ENCODE data around the gene HMG20A.
A peak's percentile ranks its signal among the peaks of the same experiment; 100 is the strongest.
"Not testable (repeated sequence)": the region's sequence is repeated elsewhere in the genome, so short reads cannot be mapped to it uniquely, and the experiment has no call there.

The HMG20A gene

DNA sequence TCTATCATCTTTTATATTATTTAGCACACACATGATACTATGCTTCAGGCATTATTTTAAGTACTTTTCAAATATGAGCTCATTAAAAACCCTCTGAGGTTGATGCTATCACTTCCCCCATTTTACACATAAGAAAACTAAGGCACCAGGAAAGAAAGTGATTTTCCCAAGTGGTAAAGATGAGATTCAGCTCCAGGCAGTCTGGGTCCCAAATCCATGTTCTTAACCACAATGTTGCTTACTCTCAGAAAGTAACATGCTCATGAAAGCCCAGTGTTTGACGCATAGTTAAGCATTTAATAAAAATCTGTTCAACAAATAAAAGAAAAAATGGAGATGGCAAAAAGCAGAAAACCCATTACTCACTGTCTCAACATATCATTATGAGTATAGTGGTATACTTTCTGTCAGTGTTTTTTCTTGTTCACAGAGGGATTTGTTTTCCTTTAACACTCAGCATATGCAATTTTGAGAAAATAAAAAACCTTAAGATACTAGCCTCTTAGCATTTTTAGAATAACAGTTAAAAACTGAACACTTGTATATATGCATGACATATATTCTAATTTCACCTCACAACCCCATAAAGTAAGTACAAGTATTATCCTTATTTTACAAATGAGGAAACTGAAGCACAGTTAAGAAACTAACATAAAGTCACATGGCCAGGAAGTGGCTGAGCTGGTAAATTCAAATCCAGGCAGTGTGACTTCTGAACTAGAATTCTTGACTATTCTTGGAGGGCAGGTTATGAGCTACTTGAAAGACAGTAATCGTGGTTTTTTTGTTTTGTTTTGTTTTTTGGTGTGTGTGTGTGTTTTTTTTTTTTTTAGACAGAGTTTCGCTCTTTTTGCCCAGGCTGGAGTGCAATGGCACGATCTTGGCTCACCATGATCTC lies 11.2 kb upstream of the HMG20A start:
- no peak for DNase-seq

DNA sequence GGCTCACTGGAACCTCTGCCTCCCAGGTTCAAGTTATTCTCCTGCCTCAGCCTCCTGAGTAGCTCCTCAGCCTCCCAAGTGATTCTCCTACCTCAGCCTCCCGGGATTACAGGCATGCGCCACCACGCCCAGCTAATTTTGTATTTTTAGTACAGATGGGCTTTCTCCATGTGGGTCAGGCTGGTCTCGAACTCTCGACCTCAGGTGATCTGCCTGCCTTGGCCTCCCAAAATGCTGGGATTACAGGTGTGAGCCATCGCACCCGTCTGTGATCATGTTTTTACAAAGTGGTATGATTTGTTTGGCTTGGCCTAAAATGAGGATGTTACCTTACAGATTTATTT lies 10.6 kb upstream of the HMG20A start:
- DNase-seq, result not testable (repeated sequence)

DNA sequence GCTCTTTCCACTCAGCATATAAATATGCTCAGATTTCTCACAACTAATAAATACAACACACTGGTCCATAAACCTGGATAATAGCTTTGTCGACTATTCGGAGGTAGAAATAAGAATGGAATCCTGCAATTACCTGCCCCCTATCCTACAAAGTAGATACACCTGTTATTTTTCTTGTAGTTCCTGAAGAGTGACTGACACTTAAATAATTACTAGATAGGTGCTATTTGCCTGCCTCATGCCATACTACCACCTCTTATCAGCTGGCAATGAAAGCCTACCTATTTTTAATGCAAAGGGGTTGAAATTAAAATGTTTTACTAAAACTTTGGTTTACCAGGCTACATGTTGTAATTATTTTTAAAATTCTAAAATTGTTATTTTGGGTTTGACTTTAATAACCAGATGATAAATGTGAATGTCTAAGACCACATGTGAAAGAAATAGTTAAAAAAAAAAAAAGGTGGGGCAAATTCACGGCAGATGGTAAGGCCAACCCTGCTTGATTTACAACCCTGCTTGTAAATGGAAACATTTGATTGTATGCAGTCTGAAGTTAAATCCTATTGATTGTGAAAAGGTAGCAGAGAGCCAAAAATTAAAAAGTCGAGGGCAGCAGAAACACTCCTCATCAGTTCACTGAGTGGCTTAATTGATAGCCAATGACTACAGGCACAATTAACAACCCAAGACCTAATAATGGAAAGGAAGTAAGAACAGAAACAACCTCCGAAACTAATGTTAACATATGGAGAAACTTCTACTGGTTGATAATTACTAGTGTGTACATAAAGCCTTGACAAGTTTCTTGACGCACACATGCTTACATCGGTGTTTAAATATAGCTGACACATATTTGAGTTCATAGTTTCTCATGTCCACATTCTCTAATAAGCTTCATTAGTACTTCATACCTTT lies 9.7 kb upstream of the HMG20A start:
- no peak for DNase-seq

DNA sequence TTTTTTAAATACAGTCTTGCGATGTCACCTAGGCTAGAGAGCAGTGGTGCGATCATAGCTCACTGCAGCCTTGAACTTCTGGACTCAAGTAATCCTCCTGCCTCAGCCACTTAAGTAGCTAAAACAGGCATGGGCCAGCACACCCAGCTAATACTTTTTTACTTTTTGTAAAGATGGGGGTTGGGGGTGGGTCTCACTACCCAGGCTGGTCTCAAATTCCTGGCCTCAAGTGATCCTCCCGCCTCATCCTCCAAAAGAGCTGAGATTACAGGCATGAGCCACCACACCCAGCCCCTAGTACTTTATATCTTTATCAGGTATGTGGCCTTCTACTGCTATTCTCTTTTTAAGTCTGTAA lies 9.1 kb upstream of the HMG20A start:
- no peak for DNase-seq

DNA sequence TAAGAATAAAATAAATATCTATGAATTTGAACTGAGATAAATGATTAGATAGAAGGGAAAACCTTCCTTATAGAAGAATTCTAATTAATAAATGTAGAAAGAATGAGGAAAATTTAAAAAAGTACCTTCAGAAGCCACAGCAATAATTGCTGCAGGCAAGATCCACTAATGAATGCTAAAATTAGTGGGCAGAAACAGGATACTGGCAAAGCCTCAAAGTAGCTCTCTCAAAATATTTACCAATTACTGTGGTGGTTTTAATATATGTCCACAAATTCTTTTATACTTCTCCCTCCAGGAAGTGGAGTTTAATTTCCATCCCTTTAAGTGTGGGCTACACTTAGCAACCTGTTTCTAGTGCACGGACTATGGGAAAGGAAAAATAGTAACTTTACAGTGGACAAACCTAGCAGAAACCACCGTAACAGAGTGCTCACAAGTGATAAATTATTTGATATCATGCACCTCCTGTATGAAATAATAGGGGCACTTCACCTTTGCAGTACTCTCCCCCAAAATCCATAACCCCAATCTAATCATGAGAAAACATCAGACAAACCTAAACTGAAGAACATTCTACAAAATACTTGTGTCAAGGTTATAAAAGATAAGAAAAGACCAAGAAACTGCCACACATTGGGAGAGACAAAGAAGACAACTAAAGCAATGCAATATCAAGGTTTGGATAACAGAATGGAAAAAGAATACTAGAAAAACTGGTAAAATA lies 7.6 kb upstream of the HMG20A start:
- DNase-seq, result no peak

DNA sequence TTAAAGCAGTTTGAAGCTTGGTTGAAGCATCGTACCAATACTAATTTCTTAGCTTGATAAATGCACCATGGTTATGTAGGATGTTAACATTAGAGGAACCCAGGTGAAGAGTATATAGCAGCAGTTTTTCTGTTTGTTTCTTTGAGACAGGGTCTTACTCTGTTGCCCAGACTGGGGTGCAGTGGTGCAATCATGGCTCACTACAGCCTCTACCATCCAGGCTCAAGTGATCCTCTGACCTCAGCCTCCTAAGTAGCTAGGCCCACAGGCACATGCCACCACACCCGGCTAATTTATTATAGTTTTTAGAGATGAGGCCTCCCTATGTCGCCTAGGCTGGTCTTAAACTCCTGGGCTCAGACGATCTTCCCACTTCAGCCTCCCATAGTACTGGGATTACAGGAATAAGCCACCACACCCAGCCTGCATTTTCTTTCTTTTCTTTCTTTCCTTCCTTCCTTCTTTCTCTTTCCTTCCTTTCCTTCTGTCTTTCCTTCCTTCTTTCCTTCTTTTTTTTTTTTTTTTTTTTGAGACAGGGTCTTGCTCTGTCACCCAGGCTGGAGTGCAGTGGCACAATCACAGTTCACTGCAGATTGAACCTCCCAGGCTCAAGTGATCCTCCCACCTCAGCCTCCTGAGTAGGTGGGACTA lies 6.9 kb upstream of the HMG20A start:
- no peak for DNase-seq

DNA sequence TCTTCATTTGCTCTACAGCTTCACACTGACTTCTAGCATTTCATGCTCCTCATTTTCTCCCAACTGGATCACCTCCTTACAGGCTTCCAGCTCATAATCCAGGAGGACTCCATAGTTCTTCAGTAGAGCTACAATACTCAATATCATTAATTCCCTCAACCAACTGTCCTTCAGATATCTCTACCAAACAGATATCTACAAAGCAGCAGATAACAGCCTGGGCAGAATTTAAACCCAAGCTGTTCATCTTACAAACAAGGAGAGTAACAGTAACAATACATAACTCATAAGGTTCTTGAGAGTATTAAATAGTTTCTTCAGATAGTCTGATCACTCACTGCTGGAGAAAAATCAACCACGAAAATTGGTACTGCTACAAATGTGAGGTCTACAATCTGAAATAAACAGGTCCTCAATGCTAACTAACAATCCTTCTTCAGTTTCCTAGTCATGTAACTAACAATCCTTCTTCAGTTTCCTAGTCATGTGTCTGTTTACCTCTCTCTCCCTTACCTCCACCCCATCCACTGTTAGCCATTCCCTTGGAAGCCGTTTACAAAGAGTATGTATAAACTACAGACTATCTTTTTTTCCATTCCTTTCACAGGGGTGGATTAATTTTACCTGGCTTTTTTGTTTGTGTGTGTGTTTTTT lies 5.8 kb upstream of the HMG20A start:
- DNase-seq, result no peak

DNA sequence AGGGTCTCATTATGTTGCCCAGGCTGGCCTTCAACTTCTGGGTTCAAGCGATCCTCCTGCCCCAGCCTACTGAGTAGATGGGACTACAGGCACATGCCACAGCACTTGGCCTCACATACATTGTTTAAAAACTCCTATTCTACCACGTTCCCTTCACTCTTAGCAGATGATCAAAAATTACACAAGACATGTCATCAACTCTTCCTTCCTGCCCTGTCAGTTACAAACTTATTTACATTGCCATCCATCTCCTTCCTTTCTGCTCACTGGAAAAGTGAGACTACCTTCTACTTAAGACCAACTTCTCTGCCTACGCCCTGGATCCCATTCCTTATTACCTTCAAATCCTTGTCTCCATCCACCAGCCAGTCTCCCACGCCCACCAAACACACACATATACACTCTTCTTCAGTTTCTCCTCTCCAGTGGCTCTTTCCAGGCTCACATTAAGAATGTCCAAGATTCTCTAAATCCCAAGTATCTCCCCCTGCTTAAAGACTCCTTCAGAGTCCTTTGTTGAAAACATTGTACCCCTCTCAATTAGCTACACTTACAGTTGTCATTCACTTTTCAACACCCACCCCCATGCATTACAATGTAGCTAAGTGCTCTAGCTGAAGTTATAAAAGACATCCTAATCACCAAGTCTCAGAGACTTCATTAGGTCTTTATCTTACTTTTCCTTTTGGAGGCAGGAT lies 5.1 kb upstream of the HMG20A start:
- no peak for DNase-seq

DNA sequence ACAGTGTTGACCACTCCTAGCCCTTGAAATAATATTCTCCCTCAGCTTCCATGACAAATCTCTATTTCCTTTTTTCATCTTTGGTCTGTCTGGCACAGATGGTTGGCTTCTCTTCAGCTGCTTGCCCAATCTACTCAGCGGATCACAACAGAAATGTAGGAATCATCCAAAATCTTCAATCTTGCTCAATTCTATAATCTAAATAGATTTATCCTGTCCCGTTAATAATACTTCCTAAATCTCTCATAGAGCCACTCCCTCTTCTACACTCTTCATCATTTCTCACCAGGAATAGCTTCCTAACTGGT lies 4.6 kb upstream of the HMG20A start:
- no peak for DNase-seq

DNA sequence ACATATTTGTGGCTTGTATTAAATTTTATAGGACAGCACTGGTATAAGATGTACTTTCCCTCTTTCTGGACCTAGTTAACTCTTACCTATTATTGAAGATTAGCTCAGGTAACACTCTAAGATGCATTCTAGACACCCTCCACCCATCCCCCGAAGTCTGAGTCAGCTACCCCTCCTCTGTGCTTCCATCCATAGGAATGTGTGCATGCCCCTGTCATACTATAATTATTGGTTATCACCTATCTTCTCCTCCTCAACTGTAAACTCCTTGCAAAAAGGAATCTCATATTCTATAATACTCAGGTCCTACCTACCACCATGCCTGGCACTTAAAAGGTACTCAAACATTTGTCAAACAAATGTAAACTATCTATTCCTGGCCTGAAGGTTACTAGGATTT lies 3.7 kb upstream of the HMG20A start:
- no peak for DNase-seq

DNA sequence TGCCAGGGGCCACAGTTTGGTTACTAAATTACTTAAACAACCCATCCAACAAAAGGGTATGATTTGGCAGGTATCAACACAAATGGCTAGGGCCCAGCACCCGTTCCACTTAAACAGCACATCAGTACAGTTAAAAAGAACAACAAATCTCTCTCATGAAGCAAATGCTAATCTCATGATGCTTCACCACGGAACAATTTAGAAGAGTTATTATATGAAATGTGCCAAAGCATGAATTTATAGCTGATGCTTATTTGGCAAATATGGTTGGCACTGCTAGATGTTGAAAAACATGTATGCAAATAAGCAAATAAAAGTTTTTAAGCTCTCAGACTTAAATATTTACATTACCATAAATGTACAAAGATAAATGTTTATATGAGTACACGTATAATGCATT lies 3.1 kb upstream of the HMG20A start:
- DNase-seq, result no peak

DNA sequence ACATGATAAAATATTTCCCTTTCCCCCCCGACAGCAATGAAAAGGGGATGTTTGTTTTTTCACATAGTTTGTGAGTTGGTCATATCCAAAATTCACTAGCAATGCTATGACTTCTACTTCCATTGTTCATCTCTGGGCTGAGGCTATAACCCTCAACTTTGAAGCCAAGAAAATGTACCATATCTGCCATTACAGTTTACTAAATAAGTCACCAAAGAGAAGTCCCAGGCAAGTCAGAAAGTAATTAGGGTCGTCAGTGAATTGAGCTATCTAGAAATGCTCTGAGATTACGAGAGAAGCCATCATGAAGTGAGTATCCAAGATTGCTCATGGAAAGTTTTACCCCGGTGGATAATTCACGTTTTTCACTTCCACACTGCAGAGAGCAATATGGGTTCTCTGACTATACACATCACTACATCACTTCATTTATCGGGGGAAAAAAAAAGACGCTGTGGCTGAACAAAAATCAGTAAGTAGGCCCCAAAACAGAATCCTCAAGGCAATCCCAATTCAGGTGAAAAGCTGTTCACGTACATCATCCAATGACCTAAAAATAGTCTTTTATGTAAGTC lies 2.2 kb upstream of the HMG20A start:
- DNase-seq, result no peak

DNA sequence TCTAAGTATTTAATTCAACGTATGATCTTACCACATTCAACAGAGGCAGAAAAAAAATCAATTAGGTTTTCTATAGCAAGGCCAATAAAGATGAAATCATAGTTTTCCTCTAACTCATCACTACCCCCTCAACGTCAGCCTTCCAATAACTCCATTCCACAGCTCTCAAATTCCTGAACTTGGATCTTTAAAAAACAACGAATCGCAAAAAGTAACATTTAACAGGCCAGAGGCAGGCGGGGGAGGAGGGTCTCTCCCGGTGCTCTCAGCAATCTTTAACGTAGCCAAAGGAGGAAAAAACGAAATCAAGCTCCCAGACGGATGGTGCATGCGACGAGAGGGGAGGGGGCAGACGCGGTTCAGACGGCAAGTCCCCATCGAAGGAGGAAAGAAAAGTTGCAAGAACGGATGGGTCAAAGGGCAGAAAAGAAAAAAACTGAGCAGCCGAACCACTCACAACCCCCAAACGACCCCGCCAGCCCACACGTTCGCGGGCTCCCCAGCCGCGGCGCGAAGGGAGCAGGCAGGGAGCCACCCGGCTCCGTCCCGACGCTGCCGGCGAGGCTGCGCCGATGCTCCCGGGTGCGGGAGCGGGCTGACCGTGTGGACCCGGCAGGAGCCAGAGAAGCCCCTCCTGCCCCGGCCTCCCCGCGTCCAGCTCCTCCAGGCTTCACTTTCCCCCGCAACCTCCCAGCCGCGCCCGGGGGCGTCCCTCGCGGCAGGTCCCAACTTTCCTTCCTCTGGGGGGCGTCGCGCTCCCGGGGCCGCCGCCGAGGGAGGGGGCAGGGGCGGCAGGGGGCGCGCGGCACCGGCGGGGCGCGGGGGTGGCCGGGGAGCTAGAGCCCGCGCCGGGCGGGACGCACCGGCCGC lies 1.5 kb upstream of the HMG20A start:
- peak; percentile 51 for DNase-seq

DNA sequence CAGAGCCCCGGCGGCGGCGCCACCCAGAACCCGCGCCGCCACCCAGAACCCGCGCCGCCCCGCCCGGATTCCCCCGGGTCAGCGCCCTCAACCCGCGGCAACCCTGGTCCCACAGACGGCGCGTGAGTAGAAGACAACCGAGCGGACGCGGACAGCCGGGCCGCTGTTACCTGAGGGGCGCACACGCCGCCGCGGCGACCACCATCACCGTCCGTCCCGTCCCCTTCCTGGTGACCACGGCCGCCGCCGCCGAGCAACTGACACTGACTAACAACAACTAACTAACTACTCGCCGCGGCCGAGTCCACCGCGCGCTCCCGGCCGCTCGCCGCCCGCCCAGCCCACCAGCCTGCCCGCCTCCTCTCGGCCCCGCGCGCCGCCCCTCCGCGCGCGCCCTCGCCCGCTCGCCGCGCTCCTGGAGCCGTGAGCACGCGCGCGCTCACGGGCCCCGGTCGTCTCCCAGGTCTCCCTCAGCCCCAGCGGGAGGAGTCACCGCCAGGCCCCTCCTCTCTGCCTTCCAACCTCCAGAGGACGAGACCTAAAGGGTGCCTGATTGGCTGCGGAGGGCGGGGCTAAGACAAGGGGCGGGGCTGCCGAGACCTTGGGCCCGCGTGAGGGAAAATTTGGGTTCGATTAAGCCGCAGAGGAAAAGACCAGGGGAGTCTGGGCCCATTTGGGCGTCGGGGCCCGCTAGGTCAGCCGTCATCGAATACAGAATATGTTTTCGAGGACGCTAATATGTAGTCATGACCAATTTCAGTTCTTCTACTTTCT lies 665 bp upstream of the HMG20A start, which contains the start of gene PEAK1:
TSS of gene PEAK1 (minus strand) at position 269 of the 774 bp plus-strand sequence. CDS start 238,178 bp downstream, outside the sequence.
- peak; percentile 100 for DNase-seq

DNA sequence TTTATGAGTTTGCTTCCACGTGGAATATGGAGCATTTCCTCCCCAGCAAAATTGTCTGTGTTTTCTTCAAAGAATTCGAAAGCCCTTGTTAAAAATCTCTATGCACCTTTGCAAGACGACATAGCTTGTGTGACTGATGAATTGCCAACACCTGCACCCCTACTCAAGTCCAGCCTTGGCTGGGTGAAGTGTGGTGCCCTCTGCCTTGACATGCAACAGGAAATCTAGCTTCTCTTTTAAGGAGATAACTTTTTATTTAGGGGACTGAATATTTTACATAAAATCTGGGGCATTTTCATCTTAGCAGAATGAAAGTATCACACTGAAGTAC lies 647 bp downstream of the HMG20A start:
- DNase-seq, result no peak

DNA sequence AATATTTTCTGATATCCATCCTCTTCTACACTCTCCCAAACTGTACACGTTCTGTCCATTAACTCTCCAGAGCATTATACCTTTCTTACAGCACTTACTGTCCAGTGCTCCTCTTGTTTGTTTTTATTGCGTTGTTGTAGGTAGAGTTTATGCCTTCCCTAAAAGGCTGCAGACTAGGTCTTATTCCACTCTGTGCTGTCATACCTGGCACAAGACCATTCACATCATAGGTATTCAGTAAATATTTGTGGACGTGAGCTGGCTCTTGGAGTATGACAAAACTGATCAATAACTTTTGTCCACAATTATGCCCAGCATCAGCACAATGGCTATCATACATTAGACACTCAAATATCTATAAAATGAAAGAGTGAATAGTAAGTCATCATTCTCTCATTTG lies 4.4 kb downstream of the HMG20A start:
- no peak for DNase-seq

DNA sequence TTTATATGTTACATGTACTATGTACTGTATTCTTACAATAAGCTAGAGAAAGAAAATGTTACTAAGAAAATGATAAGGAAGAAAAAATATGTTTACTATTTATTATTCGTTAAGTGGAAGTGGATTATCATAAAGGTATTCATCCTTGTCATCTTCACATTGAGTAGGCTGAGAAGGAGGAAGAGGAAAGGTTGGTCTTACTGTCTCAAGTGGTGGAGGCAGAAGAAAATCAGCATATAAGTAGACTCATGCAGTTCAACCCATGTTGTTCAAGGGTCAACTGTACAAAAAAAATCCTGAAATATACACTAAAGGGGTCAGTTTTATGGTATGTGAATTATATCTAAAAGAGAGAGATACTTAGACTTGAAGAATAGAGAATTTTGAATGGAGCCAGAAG lies 5.7 kb downstream of the HMG20A start:
- DNase-seq, result no peak

DNA sequence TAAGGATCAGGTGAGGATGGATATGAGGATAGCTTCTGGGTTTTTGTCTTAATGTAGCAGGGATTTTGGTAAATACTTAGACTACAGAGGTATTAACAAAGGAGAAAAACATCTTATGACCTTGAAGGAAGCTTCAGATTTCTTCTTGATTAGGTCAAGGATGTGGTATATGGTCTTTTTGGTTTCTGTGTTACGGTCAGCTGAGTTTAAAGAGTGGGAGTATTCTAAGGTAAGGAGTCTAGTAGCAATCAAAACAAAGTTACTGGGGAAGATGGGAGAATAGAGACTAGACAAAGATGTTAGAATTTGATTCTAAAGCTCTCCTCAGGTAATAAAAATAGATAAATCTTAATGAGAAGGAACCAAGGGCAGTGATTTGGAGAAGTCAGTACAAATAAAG lies 6.2 kb downstream of the HMG20A start:
- no peak for DNase-seq

DNA sequence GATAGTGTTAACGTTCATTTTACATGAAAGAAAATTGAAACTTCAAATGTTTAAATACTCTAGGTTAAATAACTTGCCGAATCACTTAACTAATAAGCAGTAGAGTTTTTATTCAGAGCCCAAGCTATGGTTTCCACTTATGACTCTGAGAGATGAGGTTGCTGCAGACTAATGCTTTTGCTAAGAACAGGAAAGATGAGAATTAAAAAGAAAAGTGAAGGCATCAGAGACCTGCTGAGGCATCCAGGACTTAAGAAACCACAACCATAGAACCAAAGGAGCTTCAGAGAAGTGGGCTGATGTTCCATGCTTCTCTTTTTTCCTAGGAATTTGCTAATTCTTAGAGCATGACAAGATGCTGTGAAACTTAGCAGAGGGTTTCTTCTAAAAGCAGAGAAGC lies 9.5 kb downstream of the HMG20A start:
- DNase-seq, result no peak

DNA sequence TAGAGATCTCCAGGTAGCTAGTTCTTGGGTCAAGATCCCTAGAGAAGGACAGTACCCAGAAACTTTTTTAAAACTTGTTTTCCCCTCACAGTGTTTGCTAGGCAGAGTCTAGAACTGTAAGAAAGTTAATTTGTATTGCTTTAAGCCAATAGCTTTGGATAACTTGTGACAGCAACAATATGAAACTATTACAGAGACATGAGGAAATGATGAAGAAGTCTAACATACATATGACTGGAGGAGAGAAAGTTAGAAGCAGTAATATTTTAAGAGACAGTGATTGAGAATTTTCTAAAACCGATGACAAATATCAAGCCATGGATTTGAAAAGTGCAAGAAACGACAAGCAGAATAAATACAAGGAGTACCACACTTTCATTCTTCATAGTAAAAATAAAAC lies 10.0 kb downstream of the HMG20A start:
- no peak for DNase-seq

Data from stimulated activated CD4-positive, alpha-beta T cell treated with anti-CD3 and anti-CD28 coated beads, Interleukin-12 subunit alpha, Interleukin-12 subunit beta, amount 100 ng/mL, for 4 hours (primary cell).